HG03025 (cell line): Measurements from ENCODE around the gene KNSTRN.

Experiments
- ATAC-seq: cut with Tn5 transposase; IDR thresholded peaks from one replicate; pipeline ENCODE4 v1.9.1; 2021; ENCODE audit warnings: mild to moderate bottlenecking, moderate library complexity; ENCODE audit not compliant: unreplicated experiment, low FRiP score

The KNSTRN gene

GRCh38 chr15:40443255-40443654, 60.7 kb downstream of the KNSTRN start:
- no peak for ATAC-seq

- no peak for ATAC-seq
Observed at GRCh38 chr15:40443846-40444245, 61.3 kb downstream of the KNSTRN start.
